ENCODE data around the gene BCKDHB.
"Not testable (repeated sequence)": the region's sequence is repeated elsewhere in the genome, so short reads cannot be mapped to it uniquely, and the experiment has no call there.

The BCKDHB gene

GRCh38 chr6:80226699-80227098 lies 120.2 kb downstream of the BCKDHB start:
- H3K4me3 ChIP-seq (replicated peaks; ENCODE audit: low read depth, low read length) = no peak overlapping the region
- TF ChIP-seq, protein P1, sequence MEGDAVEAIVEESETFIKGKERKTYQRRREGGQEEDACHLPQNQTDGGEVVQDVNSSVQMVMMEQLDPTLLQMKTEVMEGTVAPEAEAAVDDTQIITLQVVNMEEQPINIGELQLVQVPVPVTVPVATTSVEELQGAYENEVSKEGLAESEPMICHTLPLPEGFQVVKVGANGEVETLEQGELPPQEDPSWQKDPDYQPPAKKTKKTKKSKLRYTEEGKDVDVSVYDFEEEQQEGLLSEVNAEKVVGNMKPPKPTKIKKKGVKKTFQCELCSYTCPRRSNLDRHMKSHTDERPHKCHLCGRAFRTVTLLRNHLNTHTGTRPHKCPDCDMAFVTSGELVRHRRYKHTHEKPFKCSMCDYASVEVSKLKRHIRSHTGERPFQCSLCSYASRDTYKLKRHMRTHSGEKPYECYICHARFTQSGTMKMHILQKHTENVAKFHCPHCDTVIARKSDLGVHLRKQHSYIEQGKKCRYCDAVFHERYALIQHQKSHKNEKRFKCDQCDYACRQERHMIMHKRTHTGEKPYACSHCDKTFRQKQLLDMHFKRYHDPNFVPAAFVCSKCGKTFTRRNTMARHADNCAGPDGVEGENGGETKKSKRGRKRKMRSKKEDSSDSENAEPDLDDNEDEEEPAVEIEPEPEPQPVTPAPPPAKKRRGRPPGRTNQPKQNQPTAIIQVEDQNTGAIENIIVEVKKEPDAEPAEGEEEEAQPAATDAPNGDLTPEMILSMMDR (IDR thresholded peaks at IDR 0.05; ENCODE audit: low read depth, low read length, missing control alignments) = no peak
- no peak for DNase-seq (ENCODE audit: extremely low read depth, low read depth)

DNA sequence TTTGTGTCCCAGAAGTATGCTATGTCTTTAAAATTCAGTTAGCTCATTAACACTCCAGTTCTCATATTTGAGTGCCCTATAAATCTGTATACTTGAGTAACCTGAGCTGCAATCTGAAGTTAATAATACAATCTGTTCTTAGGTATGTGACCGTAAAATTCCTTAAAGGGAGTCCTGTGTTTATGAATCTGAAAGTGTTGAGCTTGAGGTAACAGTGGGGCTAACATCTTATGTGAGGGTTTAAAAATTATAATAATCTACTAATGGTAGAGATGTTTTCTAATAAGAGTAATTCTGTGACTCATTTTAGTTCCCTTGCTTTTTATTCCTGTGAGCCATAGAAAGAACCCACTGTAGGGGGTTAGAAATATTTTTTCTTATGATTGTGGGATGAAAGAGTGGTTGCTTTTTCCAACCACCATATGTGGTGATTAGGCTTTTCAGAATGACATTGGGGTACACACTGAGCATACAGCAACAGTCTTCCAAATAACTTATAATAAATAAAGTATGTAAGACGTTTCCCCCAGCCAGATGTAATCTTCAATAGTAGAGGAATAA lies 121.2 kb downstream of the BCKDHB start:
- DNase-seq (ENCODE audit: extremely low read depth, low read depth) = no peak
- H3K4me3 ChIP-seq (replicated peaks; ENCODE audit: low read depth, low read length) = no peak overlapping the region
- TF ChIP-seq, protein P1 (IDR thresholded peaks at IDR 0.05; ENCODE audit: low read depth, low read length, missing control alignments) = no peak

DNA sequence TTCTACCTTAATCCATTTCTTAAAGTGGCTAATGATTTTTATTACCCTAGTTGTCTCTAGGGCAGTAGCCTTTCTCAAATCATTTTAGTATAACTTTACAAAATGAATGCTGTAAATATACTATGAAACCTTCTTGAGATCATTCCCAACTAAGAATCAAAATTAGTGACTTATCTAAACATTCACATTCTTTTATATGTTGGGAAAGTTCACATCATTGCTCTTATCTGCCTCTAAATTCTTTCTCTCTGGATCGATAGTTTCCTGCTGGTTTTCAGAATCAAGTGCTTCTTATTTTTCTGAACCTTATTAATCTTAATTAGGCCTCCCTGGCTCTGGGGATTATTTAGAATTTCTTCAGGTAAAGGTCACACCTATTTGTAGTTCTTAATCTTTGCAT lies 126.8 kb downstream of the BCKDHB start:
- no peak for DNase-seq (ENCODE audit: extremely low read depth, low read depth)
- no peak overlapping the region for H3K4me3 ChIP-seq (replicated peaks; ENCODE audit: low read depth, low read length)
- TF ChIP-seq, protein P1 (IDR thresholded peaks at IDR 0.05; ENCODE audit: low read depth, low read length, missing control alignments) = no peak

GRCh38 chr6:80233958-80234357 lies 127.5 kb downstream of the BCKDHB start:
- DNase-seq (ENCODE audit: extremely low read depth, low read depth) = no peak
- TF ChIP-seq, protein P1 (IDR thresholded peaks at IDR 0.05; ENCODE audit: low read depth, low read length, missing control alignments) = no peak

GRCh38 chr6:80234401-80234800 lies 127.9 kb downstream of the BCKDHB start:
- TF ChIP-seq, protein P1 (IDR thresholded peaks at IDR 0.05; ENCODE audit: low read depth, low read length, missing control alignments) = no peak
- no peak overlapping the region for H3K4me3 ChIP-seq (replicated peaks; ENCODE audit: low read depth, low read length)
- DNase-seq (ENCODE audit: extremely low read depth, low read depth) = no peak

More at GRCh38 chr6:80233958-80234357, 127.5 kb downstream of the BCKDHB start:
- no peak overlapping the region for H3K4me3 ChIP-seq (replicated peaks; ENCODE audit: low read depth, low read length)

DNA sequence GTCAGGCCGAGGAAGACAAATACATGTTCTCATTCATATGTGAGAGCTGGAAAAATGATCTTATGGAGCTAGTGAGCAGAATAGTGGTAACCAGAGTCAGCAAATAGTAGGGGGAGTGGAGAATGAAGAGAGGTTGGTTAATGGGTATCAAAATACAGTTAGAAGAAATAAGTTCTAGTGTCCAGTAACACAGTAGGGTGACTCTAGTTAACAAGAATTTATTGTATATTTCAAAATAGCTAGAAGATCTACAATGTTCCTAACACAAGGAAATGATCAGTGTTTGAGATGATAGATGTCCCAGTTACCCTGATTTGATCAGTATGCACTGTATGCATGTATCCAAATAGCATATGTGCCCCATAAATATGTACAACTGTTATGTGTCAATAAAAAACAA lies 128.4 kb downstream of the BCKDHB start:
- TF ChIP-seq, protein P1 (IDR thresholded peaks at IDR 0.05; ENCODE audit: low read depth, low read length, missing control alignments) = no peak
- no peak overlapping the region for H3K4me3 ChIP-seq (replicated peaks; ENCODE audit: low read depth, low read length)
- DNase-seq (ENCODE audit: extremely low read depth, low read depth) = no peak

DNA sequence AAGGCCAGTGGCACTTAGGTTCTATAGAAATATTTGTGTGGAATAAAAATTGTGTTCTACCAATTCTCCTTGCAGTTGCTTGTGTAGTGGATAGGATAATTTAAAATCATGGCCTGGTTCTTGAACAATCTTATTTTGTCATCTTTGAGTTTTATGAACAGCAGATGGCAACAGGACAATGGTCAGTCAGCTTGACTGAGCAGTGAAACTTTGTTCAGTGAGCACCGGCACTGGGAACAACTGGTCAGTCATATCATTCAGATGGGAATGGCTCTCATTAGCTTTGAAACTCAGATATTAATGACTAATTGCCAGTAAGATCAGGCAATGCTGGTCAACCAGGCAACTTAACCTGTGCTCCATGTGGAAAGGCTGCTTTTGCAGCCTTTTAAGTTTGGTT lies 129.2 kb downstream of the BCKDHB start:
- no peak overlapping the region for H3K4me3 ChIP-seq (replicated peaks; ENCODE audit: low read depth, low read length)
- TF ChIP-seq, protein P1 (IDR thresholded peaks at IDR 0.05; ENCODE audit: low read depth, low read length, missing control alignments) = no peak
- no peak for DNase-seq (ENCODE audit: extremely low read depth, low read depth)

- not testable (repeated sequence) for DNase-seq (ENCODE audit: extremely low read depth, low read depth); H3K4me3 ChIP-seq (replicated peaks; ENCODE audit: low read depth, low read length)
Observed at GRCh38 chr6:80238754-80239153, 132.3 kb downstream of the BCKDHB start.
